NB4 (cell line): Measurements from ENCODE around the gene MCIDAS.

Experiments
- DNase-seq: peaks from one replicate; pipeline ENCODE4 v3.0.0; 2010; ENCODE audit warnings: low read depth
- H3K4me3 ChIP-seq: one replicate; pipeline ENCODE4 v1.5.1; 2011; ENCODE audit warnings: mild to moderate bottlenecking, low read depth, low read length, moderate library complexity
- CTCF ChIP-seq: IDR thresholded peaks from one replicate; pipeline ENCODE4 v1.5.1; 2012; ENCODE audit warnings: low read depth, low read length
- MAX ChIP-seq: IDR thresholded peaks from 2 replicates; pipeline ENCODE4 v1.6.1; 2011; ENCODE audit warnings: low read depth, low read length
- MYC ChIP-seq: IDR thresholded peaks from 2 replicates; pipeline ENCODE4 v1.6.1; 2011; ENCODE audit warnings: low read depth, low read length
- POLR2A ChIP-seq: IDR thresholded peaks from 2 replicates; pipeline ENCODE4 v1.6.1; 2011; ENCODE audit warnings: mild to moderate bottlenecking; ENCODE audit not compliant: insufficient read length; ENCODE audit errors: extremely low read depth

MCIDAS gene

GRCh38 chr5:55225346-55225745, 1.8 kb downstream of the MCIDAS start:
- no peak overlapping the region for H3K4me3 ChIP-seq
- DNase-seq = no peak
- TF ChIP-seq CTCF (no peak), MAX (no peak), MYC (no peak), POLR2A (no peak)

GRCh38 chr5:55223812-55224240, 3.3 kb downstream of the MCIDAS start:
- TF ChIP-seq CTCF (no peak), MAX (no peak), MYC (no peak)
- no peak overlapping the region for H3K4me3 ChIP-seq
- DNase-seq = no peak

GRCh38 chr5:55222985-55223811, 3.9 kb downstream of the MCIDAS start:
- H3K4me3 ChIP-seq = no peak overlapping the region
- no peak for TF ChIP-seq MYC
- TF ChIP-seq CTCF = no peak
- TF ChIP-seq MAX = no peak
- no peak for TF ChIP-seq POLR2A
- DNase-seq = peak; percentile 48

- TF ChIP-seq MAX (no peak), MYC (no peak), POLR2A (no peak)
- peak; percentile 43 for DNase-seq
- H3K4me3 ChIP-seq = no peak overlapping the region
Measured at GRCh38 chr5:55222092-55222984, 4.8 kb downstream of the MCIDAS start.

GRCh38 chr5:55220433-55221185, 6.5 kb downstream of the MCIDAS start:
- DNase-seq = no peak
- no peak overlapping the region for H3K4me3 ChIP-seq
- TF ChIP-seq MYC = no peak

GRCh38 chr5:55219770-55220169, 7.3 kb downstream of the MCIDAS start:
- TF ChIP-seq MYC (no peak), POLR2A (no peak), CTCF (no peak), MAX (no peak)
- no peak overlapping the region for H3K4me3 ChIP-seq
- DNase-seq = no peak
